Measurements from ENCODE around the gene KMT5C.
A peak's percentile ranks its signal among the peaks of the same experiment; 100 is the strongest.

The KMT5C gene

DNA sequence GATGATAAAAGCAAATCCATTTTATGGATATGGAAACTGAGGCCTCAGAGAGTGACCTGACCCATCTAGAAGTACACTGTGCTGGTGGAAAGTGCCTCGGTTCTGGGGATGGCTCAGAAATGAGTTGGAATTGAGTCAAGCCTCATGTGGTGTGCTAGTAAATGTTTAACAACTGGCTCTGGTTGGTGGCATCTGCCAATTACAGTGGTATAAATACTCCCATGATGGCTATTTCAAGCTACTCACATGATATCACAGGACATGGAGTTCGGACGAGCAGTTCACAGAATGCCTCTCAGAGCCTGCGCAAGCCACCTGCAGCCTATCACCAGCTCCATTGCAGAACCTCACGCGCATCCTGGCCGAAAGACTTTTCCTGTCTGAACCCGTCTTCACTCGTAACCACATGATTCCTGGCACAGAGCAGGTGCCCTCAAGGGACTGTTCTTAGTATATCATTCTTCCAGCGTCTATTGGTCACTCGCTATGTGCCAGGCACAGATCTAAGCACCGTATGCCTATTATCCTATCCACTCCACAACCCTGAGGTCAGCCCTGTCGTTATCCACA lies 23.6 kb upstream of the KMT5C start:
- DNase-seq (ENCODE audit: low read depth) = no peak
- no peak overlapping the region for H3K4me3 ChIP-seq (replicated peaks; ENCODE audit: low read depth, low read length)
- TF ChIP-seq CTCF (IDR thresholded peaks at IDR 0.05; ENCODE audit: low read length, missing control alignments) = no peak

DNA sequence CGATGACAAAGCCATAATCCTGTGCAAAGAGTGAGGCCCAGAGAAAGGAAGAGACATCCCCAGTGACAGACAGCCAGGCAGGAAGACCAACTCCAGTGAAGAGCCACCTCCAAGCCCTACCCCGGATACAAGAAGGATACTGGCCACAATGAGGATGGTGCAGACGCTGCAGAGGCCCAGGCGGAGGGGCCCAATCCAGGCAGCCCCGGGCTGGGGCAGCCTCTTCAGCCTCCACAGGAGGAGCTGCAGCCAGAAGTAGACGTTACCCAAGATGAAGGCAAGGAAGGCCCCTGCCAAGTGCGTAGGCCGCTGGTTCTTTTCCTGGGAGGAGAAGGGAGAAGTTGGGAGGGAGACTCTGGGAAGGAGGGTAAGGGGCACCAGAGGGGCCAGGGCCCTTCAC lies 23.0 kb upstream of the KMT5C start:
- no peak overlapping the region for H3K4me3 ChIP-seq (replicated peaks; ENCODE audit: low read depth, low read length)
- DNase-seq (ENCODE audit: low read depth) = no peak
- no peak for TF ChIP-seq CTCF (IDR thresholded peaks at IDR 0.05; ENCODE audit: low read length, missing control alignments)

DNA sequence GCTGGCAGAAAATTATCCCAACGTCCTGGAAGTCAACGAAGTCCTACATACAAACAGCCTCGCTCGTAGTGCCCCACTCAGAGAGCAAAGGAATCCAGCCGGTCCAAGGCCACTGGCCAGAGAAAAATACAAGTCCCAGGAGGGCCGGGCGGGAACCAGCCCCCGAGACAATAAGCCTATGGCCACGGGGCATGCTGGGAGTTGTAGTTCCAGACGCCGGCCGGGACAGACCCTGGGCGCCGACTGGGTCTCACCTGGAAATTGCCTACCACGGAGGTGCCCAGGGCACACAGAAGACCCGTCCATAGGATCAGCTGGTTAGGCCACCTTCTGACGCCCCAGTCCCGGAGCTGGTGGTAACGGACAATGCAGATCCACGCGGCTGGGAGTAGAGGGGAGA lies 19.9 kb upstream of the KMT5C start:
- DNase-seq (ENCODE audit: low read depth) = peak; percentile 42
- no peak overlapping the region for H3K4me3 ChIP-seq (replicated peaks; ENCODE audit: low read depth, low read length)
- TF ChIP-seq CTCF (IDR thresholded peaks at IDR 0.05; ENCODE audit: low read length, missing control alignments) = no peak

GRCh38 chr19:55320844-55321419 lies 18.7 kb upstream of the KMT5C start:
- no peak for DNase-seq (ENCODE audit: low read depth)
- no peak for TF ChIP-seq CTCF (IDR thresholded peaks at IDR 0.05; ENCODE audit: low read length, missing control alignments)
- no peak overlapping the region for H3K4me3 ChIP-seq (replicated peaks; ENCODE audit: low read depth, low read length)

- no peak for TF ChIP-seq CTCF (IDR thresholded peaks at IDR 0.05; ENCODE audit: low read length, missing control alignments)
- no peak for DNase-seq (ENCODE audit: low read depth)
- H3K4me3 ChIP-seq (replicated peaks; ENCODE audit: low read depth, low read length) = no peak overlapping the region
Measured at GRCh38 chr19:55321466-55322137, 18.1 kb upstream of the KMT5C start.

GRCh38 chr19:55322204-55322885 lies 17.3 kb upstream of the KMT5C start:
- no peak overlapping the region for H3K4me3 ChIP-seq (replicated peaks; ENCODE audit: low read depth, low read length)
- no peak for TF ChIP-seq CTCF (IDR thresholded peaks at IDR 0.05; ENCODE audit: low read length, missing control alignments)

More at GRCh38 chr19:55322204-55322885, 17.3 kb upstream of the KMT5C start:
- DNase-seq (ENCODE audit: low read depth) = no peak
